HG03571 (cell line): ENCODE measurements around the gene ZSCAN23.
"Not testable (repeated sequence)": the region's sequence is repeated elsewhere in the genome, so short reads cannot be mapped to it uniquely, and the experiment has no call there.

ENCODE experiments used
- ATAC-seq: cut with Tn5 transposase; IDR thresholded peaks from one replicate; pipeline ENCODE4 v1.9.1; 2021; ENCODE audit not compliant: unreplicated experiment

Gene ZSCAN23

DNA sequence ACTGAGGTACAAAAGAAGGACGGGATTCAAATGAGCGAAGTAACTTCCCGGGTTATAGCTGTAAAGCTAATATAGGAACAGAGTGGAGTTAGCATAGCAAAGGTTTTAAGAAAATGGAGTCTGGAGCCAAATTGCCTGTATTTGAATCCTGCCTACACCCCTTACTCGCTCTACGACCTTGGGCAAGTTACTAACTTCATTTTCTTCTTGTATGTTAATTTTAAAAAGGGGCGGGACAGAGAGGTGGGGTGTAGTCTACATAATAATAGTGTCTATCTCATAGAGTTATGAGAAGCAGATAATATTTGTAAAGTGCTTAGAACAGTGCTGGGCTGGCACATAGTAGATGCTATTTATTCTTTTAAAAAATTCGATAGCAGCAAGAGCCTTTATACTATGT lies 705 bp downstream of the ZSCAN23 start:
- ATAC-seq: no peak

DNA sequence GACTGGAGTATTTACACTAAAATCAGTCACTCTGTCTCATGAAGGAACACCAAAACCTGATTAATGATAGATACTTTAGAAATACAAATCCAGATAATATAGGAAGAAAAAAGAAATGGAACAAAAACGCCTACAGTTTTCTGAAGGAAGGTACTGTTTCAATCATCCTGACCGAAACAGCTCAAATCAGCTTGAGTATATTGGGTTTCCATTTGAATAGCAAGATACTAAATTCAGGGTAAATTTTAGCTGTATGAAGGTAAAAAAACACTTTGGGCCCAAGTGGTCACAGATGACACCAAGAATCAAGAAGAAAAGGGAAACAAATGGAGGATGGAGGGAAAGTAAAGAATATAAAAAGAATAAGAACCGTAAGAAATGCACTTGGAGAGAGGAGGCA lies 6.9 kb downstream of the ZSCAN23 start:
- no peak for ATAC-seq

DNA sequence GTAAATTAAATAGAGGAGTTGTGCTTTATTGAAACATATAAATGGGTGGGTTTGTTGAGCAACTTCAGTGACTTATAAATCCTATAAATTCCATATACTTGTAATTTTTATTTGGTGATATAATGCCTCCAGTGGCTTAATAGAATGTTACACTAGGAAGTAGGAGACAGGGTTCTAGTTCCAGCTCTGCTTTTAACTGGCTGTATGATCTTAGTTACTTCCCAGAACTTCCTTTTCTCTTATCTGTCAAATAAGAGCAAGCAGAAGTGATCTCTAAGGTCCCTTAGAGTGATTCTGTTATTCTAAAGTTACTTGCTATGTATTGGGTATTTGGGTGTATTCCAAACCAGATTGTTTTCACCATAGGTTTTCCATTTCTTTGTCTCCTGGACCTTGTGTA lies 10.2 kb downstream of the ZSCAN23 start:
- ATAC-seq: no peak

DNA sequence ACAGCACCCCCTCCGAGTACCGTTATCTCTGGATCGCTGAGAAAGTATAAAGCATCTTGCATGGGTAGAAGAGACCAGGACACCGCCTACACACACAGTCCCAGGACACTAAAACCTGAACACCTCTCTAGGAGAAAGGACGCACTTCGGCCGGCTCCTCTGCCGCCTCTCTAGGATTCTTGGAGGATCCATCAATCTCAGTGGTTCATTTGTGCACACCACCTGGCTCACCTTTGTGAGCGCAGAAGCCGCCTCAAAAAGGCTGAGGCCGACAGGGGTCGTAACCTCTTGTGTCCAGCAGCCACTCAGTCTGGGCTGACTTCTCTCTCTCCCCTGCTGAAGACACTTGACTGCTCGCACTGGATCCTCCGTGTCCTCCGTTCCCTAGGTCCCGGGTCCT lies 13.5 kb downstream of the ZSCAN23 start:
- no peak for ATAC-seq

DNA sequence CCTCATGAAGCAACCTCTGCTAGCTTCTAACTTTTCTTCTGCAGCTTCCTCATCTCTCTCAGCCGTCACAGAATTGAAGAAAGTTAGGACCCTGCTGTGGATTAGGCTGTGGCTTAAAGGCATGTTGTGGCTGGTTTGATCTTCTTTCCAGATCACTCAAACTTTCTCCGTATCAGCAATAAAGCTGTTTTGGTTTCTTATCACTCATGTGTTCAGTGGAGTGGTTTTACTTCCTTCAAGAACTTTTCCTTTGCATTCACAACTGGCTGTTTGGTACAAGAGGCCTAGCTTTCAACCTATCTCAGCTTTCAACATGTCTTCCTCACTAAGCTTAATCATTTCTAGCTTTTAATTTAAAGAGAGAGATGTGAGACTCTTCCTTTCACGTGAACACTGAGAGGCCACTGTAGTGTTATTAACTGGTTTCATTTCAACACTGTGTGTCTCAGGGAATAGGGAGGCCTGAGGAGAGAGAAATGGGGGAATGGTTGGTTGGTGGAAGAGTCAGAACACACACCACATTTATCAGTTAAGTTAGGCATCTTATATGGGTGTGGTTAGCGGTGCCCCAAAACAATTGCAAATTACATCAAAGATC lies 17.2 kb downstream of the ZSCAN23 start:
- ATAC-seq: peak; percentile 61

DNA sequence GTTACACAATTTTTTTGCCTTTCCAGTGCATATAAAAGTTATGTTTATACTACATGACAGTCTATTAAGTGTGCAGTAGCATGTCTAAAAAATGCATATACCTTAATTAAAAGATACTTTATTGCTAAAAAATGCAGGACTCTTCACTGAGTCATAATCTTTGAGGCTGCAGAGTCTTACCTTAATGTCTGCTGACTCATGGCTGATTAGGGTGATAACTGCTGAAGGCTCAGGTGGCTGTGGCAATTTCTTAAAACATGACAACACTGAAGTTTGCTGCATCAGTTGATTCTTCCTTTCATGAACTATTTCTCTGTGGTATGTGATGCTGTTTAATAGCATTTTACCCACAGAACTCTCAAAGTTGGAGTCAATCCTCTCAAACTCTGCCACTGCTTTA lies 19.1 kb downstream of the ZSCAN23 start:
- no peak for ATAC-seq

DNA sequence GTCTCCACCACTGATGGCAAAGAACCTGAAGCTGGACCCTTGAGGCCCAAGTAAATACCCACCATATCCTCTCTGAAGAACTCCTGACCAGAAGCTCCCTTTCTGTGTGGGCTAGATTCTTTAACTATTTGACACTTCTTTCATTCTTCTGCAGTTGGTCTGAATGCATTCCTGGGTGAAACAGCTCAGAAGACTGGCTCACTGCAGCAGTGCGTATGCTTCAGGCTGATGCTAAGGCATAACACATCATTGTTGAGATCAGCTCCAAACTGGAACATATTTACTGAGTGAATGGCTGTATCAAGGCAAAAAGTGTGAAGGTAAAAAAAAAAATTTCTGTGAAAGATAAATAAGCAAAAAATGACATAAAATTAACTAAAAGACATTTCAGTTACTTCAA lies 19.7 kb downstream of the ZSCAN23 start:
- ATAC-seq: no peak

DNA sequence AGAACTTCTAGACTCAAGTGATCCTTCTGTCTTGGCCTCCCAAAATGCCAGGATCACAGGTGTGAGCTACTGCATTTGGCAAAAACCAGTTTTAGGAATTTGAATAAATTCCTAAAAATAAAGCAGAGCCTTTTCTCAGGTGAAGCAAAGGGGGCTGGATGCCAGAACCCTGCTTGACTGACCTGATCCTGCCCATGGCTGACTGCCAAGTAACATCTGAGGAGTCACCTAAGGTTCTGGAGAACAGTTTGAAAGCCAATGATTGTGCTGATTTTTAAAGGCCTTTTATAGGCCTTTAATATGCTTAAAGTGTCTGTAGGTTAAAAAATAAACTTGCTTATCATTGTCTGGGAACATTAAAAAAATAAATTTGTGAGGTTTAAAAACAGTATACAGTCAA lies 29.6 kb downstream of the ZSCAN23 start:
- no peak for ATAC-seq

DNA sequence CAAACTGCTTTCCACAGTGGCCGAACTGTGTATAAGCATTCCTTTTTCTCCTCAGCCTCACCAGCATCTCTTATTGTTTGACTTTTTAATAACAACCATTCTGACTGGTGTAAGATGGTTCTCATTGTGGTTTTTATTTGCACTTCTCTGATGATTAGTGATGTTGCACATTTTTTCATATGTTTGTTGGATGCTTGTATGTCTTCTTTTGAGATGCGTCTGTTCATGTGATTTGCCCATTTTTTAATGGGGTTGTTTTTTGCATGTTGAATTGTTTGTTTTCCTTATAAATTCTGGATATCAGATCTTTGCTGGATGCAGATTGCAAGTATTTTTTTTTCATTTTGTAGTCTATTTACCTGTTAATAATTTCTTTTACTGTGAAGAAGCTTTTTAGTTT lies 32.5 kb downstream of the ZSCAN23 start:
- no peak for ATAC-seq

DNA sequence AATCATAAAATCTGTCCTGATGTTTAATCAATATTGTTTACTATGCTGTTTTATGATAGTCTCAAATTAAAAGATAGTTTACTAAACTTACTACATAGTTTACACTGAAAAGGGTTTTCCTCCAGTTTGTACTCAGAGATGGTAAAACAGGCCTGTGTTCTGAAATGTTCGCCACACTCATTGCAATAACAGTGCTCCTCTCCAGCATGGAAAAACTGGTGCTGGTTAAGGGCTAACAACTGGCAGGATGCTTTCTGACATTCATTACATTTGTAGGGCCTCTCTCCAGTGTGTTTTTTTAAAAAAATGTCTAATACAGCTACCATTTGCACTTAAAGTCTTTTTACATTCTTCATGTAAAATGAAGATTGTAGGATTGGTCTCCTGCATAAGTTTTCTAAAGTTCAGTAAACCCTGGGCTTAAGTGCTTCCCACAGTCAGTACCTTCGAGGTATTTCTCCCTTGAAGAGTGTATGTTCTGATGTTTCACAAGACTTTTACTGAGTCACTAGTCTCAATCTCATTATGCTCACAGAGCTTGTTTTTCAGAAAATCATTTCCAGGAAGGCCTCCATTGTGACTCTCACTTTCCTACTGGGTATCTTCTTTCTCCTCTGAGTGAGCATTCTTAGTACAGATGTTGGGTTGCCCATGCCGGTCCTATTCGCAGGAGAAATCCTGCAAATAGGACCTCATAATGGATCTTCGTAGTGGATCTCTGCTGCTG lies 35.1 kb downstream of the ZSCAN23 start:
- no peak for ATAC-seq

DNA sequence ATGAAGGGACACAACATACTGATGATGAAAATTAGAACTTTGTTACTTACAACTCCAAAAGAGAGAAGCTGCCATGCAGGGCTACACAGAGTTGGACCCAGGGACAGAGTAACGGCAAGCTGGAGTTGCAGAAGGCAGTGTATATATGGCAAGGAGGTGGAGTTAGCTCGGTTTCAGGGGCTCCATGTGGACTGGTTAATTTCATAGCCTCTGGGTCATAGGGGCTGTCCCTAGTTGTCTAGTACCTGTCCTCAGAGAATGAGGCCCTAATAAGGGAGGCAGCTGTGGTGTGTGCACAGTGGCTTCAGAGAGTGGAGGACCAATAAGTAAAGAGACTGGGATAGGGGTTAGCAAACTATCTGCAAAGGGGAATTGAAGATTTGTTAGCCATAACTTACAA lies 35.9 kb downstream of the ZSCAN23 start:
- ATAC-seq: no peak

DNA sequence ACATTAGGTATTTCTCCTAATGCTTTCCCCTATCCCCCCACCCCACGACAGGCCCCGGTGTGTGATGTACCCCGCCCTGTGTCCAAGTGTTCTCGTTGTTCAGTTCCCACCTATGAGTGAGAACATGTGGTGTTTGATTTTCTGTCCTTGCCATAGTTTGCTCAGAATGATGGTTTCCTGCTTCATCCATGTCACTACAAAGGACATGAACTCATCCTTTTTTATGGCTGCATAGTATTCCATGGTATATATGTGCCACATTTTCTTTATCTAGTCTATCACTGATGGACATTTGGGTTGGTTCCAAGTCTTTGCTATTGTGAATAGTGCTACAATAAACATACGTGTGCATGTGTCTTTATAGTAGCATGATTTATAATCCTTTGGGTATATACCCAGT lies 39.4 kb downstream of the ZSCAN23 start:
- not testable (repeated sequence) for ATAC-seq

DNA sequence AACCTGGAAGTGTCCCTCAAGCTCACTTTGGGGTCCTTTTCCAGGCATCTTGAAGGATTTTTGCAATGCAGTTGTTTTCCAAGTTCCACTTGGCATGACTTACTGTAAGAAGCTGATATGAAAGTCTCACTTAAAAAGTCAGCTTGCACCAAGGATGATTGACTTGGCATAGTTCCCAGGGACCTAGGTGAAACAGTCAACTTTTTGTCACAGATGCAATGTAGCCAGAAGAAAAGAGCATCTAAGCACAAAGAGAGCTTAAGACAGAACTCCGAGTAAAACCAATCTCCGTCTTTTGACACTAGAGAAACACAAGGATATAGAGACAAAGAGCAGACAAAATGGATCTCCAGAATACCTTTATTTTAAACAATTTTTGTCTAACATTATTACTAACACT lies 41.1 kb downstream of the ZSCAN23 start:
- no peak for ATAC-seq

DNA sequence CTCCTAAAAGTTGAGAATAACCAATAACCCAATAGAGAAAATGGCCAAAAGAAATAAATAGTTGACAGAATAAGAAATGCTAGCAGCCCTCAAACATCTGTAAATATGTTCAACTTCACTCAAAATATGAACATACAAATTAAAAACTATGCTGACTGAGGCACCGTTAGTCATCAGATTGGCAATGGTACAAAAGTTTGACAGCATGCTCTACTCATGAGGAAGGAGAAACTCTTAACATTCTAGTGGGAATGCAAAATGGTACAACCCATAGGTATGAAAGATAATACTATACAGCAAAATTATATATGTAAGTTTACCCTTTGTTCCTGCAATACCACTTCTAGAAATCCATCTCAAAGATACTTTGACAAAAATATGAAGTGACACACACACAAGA lies 42.1 kb downstream of the ZSCAN23 start:
- ATAC-seq: no peak

DNA sequence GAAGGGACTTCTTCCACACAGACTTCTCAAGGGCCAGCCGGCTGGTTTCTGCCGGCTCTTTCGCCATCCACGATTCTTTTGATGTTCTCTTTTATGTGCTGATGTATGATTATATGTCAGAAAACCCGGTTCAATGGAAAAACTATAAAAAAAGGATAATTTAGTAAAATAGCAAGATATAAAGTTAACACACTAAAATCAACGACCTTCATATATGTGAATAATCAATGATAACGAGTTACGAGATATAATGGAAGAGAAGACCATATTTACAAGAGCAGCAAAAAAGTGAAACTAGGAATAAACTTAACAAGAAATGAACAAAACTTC lies 43.2 kb downstream of the ZSCAN23 start:
- ATAC-seq: no peak

DNA sequence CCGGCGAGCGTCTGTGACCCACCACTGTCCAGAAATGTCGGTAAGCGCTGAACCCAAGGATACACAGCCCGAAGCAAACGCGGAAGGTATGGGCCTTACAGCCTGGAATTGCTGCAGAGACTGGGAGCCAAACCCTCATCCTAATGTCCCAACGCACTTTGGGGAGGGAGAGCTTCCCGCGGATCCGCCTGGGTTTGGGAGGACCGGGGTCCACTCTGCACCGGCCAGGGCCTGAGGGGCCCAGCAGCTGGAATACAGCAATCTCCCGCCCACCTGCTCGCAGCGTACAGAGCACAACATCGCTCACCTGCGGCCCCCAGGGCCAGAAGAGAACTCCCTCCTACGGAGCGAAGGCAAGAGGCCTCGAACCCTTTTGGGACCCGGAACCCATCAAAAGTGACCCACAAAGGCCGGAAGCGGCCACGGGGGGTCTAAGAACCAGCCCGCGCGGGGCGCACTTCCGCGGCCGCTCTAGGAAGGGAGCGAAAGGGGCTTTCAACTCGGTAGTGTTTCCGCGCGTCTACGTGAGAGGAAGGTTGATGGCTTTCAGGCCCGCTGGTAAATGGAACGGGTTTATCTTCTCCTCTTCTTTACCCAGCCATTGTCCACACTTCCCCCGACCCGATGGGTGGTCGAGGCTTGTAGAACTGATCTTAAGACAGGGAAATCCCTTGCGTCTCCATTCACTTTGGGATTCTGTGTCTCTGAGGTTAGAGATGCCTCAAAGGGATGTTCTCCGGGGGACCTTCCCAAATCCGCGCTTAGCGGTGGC lies 43.8 kb downstream of the ZSCAN23 start, which contains the start of gene ZSCAN12:
Gene ZSCAN12, minus strand, starts transcription at position 398 of the 772 bp plus-strand sequence. CDS start 1,342 bp downstream, outside the sequence.
- ATAC-seq: peak; percentile 83

DNA sequence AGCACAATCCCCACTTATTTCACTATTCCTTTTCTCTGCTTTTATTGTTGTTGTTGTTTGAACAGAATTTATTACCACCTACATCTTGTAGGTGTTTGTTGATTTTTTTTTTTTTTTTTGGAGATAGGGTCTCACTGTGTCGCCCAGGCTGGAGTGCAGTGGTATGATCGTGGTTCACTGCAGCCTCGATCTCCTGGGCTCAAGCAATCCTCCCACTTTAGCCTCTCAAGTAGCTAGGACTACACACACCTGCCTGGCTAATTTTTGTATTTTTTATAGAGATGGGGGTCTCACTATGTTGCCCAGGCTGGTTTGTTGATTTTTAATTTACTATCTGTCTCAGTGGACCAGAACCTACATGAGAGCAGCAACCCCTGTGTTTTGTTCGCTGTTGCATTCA lies 47.4 kb downstream of the ZSCAN23 start:
- no peak for ATAC-seq

DNA sequence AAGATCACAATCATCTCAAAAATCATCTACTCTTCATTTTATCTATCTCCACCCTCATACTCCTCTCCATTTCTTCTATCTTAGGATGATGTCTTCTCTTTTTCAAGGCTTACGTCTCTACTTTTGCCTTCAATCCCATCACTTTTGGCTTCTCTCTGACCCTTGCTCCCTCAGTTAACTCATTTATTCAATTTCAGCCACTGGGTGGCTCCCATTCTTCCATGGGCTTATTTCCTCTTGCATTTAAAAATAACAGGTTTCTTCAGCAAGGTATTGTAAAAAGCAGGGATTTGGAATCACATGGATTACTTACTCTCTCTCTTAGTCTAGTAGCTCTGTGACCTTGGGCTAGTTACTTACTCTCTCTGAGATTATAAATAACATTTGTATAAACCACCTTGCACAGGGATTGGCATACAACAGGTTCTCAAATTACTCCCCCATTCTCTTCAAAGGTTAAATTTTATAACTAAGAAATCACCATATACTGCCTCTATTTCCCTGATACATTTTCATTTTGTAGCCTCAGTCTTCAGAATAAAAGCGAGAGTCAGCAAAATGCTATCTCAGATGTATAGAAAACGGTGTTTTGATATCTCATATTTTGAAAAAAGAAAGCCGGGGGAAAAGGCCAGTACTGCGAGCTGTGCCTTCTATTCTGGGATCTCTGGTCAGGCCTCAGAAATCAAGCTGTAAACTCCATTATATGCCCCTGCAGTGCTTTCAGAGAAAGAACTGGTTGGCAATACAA lies 49.2 kb downstream of the ZSCAN23 start:
- ATAC-seq: no peak

DNA sequence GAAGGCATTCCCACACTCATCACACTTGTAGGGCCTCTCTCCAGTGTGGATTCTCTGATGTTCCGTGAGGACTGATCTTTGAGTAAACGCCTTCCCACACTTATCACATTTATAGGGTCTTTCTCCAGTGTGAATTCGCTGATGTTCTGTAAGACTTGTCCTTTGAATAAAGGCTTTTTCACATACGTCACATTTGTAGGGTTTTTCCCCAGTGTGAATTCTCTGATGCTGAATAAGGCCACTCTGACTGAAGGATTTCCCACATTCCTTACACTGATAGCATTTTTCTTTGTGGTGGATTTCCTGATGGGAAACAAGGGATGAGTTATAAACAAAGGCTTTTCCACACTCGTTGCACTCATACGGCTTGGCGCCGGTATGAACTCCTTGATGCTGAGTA lies 52.6 kb downstream of the ZSCAN23 start:
- ATAC-seq: no peak

DNA sequence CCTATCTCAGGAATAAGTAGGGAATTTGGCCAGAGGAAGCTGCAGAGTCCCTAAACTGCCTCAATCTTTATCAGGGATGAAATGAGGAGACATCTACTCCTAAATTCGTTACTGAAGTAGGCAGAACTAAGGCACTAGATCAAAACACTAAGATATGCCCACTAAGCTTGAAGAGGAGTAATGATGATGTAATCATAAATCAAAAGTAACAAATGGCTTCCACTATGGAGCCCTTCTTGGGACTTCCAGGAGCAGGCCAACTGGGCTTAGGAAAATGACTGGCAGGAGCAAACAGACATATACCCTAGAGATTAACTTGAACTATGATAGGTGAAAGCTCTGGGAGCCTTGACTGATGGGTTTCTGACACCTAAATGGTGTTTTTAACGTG lies 59.2 kb downstream of the ZSCAN23 start:
- no peak for ATAC-seq
